AG20443 (cell line): ENCODE data around the gene ATAD2B.
A peak's percentile ranks its signal among the peaks of the same experiment; 100 is the strongest.
"Not testable (repeated sequence)": the region's sequence is repeated elsewhere in the genome, so short reads cannot be mapped to it uniquely, and the experiment has no call there.

Experiments
- DNase-seq: peaks from one replicate; pipeline ENCODE4 v3.0.0; 2012; ENCODE audit warnings: low spot score, mixed read lengths

ATAD2B gene

DNA sequence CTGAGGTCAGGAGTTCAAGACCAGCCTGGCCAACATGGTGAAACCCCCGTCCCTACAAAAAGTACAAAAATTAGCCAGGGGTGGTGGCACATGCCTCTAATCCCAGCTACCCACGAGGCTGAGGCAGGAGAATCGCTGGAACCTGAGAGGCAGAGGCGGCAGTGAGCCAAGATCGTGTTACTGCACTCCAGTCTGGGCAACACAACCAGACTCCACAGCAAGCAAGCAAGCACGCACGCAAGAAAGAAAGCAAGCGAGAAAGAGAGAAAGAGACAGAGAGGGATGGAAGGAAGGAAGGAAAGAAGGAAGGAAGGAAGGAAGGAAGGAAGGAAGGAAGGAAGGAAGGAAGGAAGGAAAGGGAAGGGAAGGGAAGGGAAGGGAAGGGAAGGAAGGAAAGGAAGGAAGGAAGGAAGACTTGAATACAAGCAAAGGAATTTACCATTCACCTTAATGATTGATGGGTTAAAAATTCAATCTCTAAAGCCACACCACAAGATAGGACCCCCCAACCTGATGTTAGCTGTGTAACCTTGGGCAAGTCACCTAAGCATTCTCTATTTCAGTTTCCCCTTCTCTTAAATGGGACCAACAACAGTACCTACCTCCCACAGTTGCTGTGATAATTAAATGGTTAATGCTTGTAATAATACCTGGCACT is 181.7 kb downstream of the ATAD2B start:
- DNase-seq: no peak

DNA sequence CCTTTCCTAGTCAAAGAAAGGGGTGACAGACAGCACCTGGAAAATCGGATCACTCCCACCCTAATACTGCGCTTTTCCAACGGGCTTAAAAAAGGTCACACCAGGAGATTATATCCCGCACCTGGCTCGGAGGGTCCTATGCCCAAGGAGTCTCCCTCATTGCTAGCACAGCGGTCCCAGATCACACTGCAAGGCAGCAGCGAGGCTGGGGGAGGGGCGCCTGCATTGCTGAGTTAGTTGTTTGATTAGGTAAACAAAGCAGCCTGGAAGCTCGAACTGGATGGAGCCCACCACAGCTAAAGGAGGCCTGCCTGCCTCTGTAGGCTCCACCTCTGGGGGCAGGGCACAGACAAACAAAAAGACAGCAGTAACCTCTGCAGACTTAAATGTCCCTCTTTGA is 190.1 kb downstream of the ATAD2B start:
- DNase-seq: not testable (repeated sequence)

DNA sequence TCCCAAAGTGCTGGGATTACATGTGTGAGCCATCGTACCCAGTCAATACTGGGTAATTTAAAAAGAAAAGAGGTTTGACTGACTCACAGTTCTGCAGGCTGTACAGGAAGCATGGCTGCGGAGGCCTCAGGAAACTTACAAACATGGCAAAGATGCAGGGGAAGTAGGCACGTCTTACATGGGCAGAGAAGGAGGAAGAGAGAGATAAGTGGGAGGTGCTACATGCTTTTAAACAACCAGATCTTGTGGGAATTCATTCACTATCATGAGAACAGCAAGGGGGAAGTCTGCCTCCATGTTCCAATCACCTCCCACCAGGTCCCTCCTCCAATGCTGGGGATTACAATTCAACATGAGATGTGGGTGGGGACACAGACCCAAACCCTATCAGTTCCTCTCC is 192.5 kb downstream of the ATAD2B start:
- DNase-seq: no peak

DNA sequence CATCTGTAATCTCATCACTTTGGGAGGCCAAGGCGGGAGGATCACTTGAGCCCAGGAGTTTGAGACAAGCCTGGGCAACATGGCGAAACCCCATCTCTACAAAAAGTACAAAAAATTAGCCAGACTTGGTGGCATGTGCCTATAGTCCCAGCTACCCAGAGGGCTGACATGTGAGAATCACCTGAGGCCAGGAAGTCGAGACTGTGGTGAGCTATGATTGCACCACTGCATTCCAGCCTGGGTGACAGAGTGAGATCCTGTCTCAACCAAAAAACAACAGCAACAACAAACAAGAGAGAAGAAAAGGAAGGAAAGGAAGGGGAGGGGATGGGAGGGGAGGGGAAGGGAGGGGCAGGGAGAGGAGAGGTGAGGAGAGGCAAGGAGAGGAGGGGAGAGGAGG is 203.9 kb downstream of the ATAD2B start:
- not testable (repeated sequence) for DNase-seq

DNA sequence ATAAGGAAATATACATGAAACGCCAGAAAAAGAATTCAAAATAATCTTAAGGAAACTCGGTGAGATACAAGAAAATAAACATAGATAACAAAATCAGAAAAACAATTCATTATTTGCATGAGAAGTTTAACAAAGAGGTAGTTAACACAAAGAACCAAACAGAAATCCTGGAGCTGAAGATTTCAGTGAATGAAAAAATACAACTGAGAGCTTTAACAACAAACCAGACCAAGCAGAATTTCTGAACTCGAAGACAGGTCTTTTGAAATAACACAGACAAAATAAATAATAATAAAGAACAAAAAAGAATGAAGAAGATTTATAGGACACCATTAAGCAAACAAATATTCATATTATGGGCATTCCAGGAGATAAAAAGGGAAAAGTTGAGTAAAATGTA is 204.7 kb downstream of the ATAD2B start:
- no peak for DNase-seq

DNA sequence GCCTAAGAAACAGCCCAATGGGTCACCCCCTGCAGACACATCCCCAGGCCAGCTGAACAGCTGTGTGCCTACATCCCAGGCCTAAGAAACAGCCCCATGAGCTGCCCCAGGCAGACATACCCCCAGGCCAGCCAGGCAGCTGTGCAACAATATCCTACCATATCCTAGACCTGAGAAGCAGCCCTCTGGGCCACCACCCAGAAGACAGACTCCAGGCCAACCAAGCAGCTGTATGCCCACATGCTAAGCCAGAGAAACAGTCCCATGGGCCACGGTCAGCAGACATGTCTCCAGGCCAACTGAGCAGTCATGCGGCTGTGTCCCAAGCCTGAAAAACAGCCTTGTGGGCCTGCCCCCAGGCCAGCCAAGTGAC is 205.5 kb downstream of the ATAD2B start:
- no peak for DNase-seq

DNA sequence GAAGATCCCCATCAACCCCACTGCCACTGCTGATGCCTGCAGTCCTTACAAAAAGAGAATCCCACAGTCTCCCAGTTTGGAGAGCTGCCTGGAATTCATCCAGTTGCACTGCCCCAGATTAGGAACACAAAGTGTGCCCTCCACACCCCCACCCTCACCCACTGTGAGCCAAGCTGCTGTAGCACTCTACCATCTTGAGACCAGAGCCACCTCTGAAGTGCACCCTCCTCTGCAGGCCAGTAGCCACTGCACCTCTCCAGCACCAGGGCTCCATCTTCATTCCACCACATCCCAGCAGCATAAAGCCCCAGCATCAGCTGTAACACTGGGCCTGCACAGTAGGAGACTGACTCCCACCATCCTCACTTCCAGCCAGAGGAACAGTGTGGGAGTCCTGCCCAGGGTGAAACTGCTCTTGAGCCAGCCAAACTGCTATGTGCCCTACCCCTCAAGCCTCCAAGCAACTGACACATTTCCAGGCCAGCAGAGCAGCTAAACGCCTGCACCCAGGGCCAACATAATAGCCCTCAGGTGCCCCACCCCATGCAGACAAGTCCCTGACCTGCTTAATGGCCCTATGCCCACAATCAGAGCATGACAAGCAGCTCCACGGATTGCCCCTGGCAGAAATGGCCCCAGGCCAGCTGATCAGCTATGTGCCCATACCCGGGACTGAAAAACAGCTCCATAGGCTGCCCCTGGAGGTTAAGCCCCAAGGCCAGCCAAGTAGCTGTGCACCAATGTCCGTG is 206.0 kb downstream of the ATAD2B start:
- no peak for DNase-seq

DNA sequence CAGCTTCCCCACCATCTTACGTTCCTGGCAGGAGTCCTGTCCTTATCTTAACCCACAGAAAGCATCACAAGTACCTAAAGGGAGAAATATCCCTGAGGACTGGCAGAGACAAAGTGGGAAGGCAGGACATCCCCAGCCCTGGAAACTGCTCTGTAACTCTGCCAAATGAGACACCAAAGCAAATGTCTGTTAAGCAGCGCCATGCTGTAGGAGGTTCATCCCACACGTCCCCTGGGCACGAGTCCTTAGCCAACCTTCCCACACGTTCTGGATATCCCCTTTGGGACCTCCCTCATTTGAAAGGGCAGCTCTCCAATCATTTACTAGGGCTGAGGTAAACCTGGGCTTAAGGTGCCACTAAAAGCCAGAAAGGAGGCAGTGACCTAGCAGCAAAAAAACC is 207.2 kb downstream of the ATAD2B start:
- DNase-seq: no peak

DNA sequence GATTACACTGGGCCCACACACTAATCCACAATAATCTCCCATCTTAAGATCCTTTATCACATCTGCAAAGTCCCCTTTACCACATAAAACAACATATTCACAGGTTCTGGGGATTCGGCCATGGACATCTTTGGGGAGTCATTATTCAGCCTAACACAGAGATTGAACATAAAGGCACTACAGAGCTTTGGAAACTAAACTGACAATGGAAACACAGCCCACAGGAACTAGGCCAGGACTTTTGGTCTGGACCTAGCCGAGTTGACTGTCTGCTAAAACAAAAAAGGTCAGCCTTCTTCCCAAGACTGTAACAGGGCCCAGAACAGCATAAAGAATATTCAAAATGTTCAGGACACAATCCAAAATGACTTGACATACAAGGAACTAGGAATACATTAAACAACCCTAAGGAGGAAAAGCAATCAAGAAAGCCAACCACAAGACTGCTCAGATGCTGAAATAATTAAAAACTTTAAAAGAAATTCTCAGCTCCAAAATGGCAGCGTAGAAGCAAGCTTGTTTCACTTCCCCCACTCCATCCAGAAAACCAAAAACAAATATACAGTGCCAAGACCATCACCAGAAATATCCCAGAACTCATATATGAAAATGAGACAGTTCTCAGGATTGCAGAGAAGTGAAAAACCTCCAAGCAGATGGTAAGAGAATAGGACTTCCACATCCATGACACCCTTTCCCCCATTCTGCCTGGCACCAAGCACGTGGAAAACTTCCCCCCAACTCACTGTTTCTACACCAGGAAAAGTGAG is 207.8 kb downstream of the ATAD2B start:
- no peak for DNase-seq

DNA sequence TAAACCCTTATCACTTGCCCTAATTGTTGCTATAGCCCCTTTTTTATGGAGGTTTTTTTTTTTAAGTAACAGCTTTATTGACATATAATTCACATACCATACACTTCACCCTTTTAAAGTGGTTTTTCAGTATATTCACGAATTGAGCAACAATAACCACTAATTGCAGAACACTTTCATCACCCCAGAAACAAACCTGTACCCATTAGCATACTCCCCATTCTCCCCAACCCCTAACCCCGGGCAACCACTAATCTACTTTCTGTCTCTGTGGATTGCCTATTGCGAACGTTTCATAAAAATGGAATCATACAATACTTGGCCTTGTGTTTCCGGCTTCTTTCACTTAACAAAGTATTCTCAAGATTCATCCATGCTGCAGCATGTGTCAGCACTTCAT is 213.6 kb downstream of the ATAD2B start:
- DNase-seq: no peak

DNA sequence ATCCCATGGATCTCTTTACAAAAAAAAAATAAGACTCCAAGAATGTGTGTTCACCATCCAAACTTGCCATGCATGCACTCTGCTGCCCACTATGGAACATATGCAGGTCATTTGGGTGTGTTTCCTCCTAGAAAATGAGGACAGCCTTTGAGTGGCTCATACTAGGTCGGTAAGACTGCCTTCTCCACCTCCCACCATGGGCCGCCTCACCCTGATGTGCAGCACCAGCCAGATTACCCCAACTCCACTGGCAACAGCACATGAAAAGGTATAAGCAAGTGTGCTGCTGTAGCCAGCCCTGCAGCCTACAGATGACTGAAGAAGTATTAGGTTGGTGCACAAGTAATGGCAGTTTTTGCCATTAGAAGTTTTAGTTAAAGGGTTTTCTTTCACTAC is 214.2 kb downstream of the ATAD2B start:
- DNase-seq: no peak

DNA sequence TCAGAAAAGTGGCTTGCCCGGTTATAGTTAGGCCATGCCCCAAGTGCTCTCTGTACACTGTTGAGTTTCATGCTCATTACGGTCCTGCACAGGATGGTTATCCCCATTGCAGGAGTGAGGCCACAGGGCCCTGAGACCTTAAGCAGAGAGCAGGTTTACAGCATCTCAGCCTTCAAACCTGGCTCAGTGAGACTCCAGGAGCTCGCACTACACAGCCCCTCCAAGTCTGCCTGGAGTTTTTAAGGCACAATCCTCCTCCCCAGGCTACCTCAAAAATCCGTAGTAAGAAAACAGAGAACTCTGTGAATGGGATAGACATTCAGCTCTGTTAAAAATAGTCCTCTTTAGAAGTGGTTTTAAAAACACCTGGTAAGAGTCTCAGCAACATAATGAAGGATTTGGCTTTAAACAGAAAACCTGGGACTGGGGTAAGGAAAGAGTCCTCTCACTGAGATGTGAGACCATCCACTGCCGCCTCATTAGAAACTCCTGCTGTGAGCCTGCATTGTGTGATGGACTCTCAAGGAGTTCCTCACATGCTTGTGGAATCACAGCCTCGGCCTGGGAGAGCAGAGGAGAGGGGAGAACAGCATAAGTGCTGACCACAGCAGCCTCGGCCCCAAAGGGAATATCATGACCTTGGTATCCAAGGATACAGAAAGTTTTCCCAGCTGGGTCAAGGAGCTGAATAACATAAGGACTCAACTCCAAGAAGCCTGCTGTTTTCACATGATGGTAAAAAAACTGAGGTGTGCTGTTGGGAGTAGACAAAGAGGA is 214.8 kb downstream of the ATAD2B start:
- DNase-seq: no peak

DNA sequence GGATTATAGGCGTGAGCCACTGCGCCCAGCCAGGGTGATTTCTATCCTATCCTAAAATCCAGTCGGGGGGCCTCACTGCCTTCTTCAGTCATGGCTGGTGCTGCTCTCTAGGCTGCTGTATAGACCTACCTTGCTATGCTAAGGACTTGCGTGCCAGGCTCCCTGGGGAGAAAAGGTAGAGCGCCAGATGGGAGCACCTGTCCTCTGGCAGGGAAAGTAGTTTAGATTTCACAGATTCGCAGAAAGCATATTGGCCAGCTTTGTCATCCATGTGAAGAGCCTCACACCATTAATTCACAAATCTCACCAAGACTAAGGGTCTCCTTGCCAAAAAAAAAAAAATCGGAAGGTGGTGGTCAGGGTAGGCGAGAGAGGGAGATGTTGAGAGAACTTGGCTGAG is 217.6 kb downstream of the ATAD2B start:
- no peak for DNase-seq

DNA sequence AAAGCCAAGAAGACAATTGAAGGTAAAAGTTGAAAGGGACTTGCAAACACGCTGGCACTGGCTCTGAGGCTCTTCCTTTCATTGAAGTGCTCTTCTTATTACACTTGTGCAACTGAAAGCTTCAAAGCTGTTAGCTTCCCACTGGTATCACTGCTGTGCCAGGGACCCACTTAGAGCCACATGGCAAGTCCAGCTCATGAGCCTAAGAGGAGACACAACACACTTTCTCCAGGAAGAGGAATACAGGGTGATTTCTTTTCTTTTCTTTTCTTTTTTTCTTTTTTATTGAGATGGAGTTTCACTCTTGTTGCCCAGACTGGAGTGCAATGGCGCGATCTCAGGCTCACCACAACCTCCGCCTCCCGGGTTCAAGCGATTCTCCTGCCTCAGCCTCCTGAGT is 218.2 kb downstream of the ATAD2B start:
- DNase-seq: peak; percentile 5

DNA sequence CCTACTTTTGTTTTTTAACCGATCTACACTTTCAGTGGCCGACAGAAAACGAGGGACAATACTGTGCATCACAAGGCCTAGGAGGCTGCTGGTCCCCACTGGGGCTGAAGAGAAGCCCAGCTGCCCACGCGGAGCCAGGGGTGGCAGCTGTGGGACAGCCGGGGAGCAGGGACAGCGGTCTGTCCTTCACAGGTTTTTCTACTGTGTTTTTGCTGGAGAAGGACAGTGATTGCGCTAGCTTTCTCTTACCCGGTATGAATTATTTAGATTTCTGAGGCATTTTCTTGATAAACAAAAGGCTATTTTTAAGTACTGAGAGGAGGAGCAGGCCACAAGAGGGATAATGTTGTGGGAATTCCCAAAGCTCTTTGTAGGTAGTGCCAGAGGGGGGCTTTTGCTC is 219.8 kb downstream of the ATAD2B start:
- peak; percentile 9 for DNase-seq

DNA sequence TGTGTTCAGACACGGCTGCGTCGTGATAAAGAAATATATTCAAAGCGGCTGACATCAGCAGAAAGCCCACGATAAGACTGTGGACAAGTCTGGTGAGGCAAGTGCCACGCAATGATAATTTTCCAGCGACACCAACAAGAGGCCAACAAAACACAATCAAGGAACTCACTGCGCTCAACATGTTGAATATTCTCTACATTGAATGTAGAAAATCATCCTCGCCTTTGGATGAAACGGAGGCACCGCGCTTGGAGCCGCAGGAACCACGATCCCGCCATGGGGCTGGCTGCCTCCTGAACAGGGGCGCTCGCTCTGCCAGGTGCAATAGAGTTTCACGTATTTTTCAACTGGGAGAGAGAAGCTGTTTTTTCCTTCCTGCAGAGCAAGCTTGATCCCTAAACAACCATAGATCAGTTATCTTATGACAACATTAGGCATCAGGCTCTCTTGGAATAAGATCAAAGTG is 220.3 kb downstream of the ATAD2B start:
- DNase-seq: peak; percentile 5

DNA sequence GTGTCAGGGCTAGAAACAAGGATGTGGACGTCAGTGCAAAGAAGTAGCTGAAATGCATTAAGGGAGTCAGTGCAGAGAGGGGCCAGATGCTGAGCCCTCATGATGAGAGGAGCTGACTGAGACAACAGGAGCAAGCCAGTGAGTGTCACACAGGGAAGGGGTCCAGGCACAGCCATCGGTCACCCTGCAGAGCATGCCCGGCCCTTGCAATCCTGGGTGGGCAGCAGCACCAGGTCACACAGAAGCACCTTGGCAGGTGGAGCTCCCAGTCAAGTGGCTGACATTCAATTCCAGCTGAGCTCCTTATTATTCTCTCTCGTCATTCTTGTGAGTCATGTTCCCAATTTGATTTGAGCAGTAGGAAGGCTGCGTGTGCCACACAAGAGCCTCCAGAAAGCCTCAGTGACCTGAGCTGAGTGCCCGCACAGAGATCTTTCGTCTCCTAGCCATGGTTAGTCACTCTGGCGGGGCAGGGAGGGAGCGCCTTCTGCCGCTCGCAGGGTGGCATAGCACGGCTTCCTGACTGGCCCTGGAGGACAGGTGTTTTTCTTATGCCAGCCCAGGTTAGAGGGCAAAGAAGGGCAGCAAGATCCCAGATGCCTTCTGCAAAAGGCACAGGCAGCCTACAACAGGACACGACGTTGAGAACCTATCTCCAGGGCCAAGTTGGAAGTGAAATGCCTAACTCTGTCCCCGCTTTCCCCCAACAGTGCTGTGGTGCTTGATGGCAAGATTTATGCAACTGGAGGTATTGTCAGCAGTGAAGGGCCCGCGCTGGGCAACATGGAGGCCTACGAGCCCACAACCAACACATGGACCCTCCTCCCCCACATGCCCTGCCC is 220.9 kb downstream of the ATAD2B start:
- DNase-seq: no peak

DNA sequence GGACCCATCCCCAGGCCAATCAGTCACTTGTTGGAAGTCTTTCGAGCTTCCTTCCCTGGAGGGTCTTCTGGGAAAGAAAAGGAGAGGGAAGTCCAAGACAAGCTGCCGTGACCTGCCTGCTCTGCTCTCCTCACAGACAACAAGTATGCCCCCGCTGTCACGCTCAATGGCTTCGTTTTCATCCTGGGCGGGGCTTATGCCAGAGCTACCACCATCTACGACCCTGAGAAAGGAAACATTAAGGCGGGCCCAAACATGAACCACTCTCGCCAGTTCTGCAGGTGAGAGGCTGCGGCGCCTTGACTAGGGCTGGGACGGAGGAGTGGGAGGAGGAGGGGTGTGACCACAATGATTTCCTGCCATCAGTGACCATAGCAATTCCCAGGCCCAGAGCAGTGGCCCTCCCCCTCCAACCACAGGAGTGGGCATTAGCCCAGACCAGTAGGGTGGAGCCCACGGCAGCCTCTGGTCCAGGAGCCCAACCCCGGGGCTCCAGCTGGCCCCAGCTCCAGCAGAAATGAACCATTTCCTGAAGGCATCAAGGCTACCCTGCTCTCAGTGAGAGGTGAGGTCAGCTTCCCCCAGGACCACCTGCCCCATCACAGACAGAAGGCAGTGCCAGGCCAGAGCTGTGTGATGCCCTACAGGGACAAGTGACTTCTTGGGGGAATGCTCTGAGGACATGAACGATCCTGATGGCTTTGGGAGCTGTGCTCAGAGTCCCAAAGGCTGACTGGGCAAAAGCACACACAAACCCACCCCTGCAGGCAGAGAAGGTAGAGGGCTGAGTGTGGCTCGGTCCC is 223.1 kb downstream of the ATAD2B start:
- DNase-seq: peak; percentile 59

DNA sequence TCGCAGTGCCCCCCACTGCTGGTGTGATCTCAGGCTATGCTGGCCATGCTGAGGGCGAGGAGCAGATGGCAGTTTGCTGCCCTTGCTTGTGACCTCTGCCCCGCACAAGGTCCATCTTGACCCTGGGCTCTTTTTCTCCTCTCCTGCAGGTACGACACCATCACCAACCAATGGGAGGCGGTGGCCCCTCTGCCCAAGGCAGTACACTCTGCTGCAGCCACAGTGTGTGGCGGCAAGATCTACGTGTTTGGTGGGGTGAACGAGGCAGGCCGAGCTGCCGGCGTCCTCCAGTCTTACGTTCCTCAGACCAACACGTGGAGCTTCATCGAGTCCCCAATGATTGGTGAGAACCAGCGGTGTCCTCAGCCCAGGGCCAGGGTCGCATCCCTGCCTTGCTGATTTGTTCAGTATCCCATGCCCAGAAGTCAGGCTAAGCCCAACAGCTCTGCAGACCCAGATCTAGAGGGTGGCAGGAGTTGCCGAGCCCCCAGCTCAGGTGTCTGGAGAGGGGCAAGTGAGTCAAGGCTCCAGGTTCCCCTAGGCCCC is 223.8 kb downstream of the ATAD2B start:
- DNase-seq: no peak

DNA sequence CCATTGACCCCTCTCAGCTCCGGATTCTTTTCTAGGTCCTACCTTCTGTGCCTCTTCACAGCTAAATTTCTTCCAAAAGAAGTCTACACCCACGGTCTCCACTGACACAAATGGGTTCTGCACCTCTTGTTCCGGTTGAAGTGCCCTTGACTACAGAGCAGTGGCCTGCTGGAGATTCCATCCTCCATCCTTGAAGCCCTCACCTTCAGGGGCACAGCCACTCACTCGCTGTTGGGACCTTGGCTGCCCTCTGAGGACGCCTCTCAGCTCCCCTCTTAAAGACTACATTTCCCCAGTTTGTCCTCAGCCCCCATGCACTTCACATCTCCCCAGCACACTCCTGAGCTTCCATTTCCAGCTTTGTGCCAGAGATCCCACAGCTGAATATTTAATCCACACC is 226.3 kb downstream of the ATAD2B start:
- no peak for DNase-seq
